Keratinocyte (primary cell): ENCODE results near the gene CNTLN. TPM values are rescaled to one million over a fixed set of nuclear protein-coding genes. Genes with fewer than 3 reads are reported as not detected.

Source experiments
- DNase-seq: peaks from one replicate; pipeline ENCODE4 v3.0.0-alpha.2; 2011; ENCODE audit warnings: low read depth, missing footprints, low spot score
- FAIRE-seq: peaks from 2 replicates; lab custom pipeline; 2011; peaks lifted over from hg19 to GRCh38; lab: Jason Lieb, UNC
- H2AFZ ChIP-seq: 2 replicates; pipeline ENCODE4 v1.6.0; 2012; ENCODE audit warnings: low read length, control low read depth, inconsistent platforms; ENCODE audit not compliant: control insufficient read depth
- H3K27ac ChIP-seq: 2 replicates; pipeline ENCODE4 v1.5.1; 2011; ENCODE audit warnings: low read length; ENCODE audit not compliant: control insufficient read depth, insufficient read depth
- H3K27me3 ChIP-seq: 3 replicates; pipeline ENCODE4 v1.6.0; 2011; ENCODE audit warnings: low read length; ENCODE audit not compliant: control insufficient read depth, insufficient read depth; ENCODE audit errors: extremely low read depth
- H3K36me3 ChIP-seq, 2 experiments: 2 replicates in 1 of 2; 3 replicates in 1 of 2; pipeline ENCODE4 v1.5.1; 2011; ENCODE audit warnings: low read length in 2 of 2, mild to moderate bottlenecking in 1 of 2; ENCODE audit not compliant: control insufficient read depth in 2 of 2, insufficient read depth in 2 of 2; ENCODE audit errors: extremely low read depth in 1 of 2
- H3K4me1 ChIP-seq: 3 replicates; pipeline ENCODE4 v1.5.1; 2011; ENCODE audit warnings: low read length; ENCODE audit not compliant: control insufficient read depth, insufficient read depth; ENCODE audit errors: extremely low read depth
- H3K4me2 ChIP-seq: 3 replicates; pipeline ENCODE4 v1.6.0; 2011; ENCODE audit warnings: low read depth, low read length; ENCODE audit not compliant: control insufficient read depth, insufficient read depth; ENCODE audit errors: extremely low read depth
- H3K4me3 ChIP-seq, 3 experiments: fragments of 200-600 bp in 1 of 3; sonication (generic) in 1 of 3; 2 replicates in 2 of 3; 3 replicates in 1 of 3; pipeline ENCODE4 v1.5.1; 2011 to 2016; ENCODE audit warnings: low read length in 3 of 3, mild to moderate bottlenecking in 3 of 3, control low read depth in 2 of 3, inconsistent platforms in 1 of 3, low read depth in 1 of 3, mixed read lengths in 1 of 3, mixed run types in 1 of 3, moderate library complexity in 1 of 3; ENCODE audit not compliant: control insufficient read depth in 2 of 3, insufficient read depth in 2 of 3; ENCODE audit errors: extremely low read depth in 1 of 3
- H3K79me2 ChIP-seq: 2 replicates; pipeline ENCODE4 v1.6.0; 2012; ENCODE audit warnings: low read length; ENCODE audit not compliant: control insufficient read depth, insufficient read depth
- H3K9ac ChIP-seq: 3 replicates; pipeline ENCODE4 v1.6.0; 2011; ENCODE audit warnings: low read length; ENCODE audit not compliant: control insufficient read depth, insufficient read depth; ENCODE audit errors: extremely low read depth
- H3K9me1 ChIP-seq: 3 replicates; pipeline ENCODE4 v1.6.0; 2011; ENCODE audit warnings: low read length; ENCODE audit not compliant: control insufficient read depth, insufficient read depth; ENCODE audit errors: extremely low read depth
- H3K9me3 ChIP-seq: 2 replicates; pipeline ENCODE4 v1.5.1; 2012; ENCODE audit warnings: low read depth, low read length; ENCODE audit not compliant: control insufficient read depth
- H4K20me1 ChIP-seq: 3 replicates; pipeline ENCODE4 v1.6.0; 2011; ENCODE audit warnings: low read length; ENCODE audit not compliant: control insufficient read depth, insufficient read depth; ENCODE audit errors: extremely low read depth
- EZH2 ChIP-seq: IDR thresholded peaks from one replicate; pipeline ENCODE4 v1.6.1; 2012; ENCODE audit warnings: inconsistent platforms, mild to moderate bottlenecking, low read length, moderate library complexity
- dilution Hi-C: fragments of 300-500 bp; cut with MboI; formaldehyde crosslinking; loops from one replicate; pipeline ENCODE4 v1.7.0; 2020; ENCODE audit warnings: low sequenced_read_pairs; ENCODE audit not compliant: extremely low pct_ligation_motif_present
- polyA plus RNA-seq, 5 experiments: library from polyadenylated mRNA; depleted of rRNA in 3 of 5; stranded (reverse) in 3 of 5; stranded (forward) in 1 of 5; unstranded in 1 of 5; fragments of >200 nt; gene quantifications; 1 replicate in 1 of 5; 2 replicates in 3 of 5; 3 replicates in 1 of 5; pipeline versions ENCODE4 v1.2.1 to v1.2.3, GENCODE V29; 2011 to 2012; ENCODE audit warnings: missing spikeins in 2 of 5, low read depth in 1 of 5, low replicate concordance in 1 of 5
- TF ChIP-seq, protein P1 (sequence below), 3 experiments: IDR thresholded peaks in 1 of 3; conservative IDR thresholded peaks in 1 of 3; optimal IDR thresholded peaks in 1 of 3; 2 replicates in 2 of 3; 3 replicates in 1 of 3; pipeline versions ENCODE3 to v1.5.1; 2011; ENCODE audit warnings: low read length in 3 of 3, mild to moderate bottlenecking in 3 of 3, moderate library complexity in 2 of 3, control low read depth in 1 of 3, inconsistent platforms in 1 of 3; ENCODE audit not compliant: insufficient read depth in 2 of 3; ENCODE audit errors: extremely low read depth in 1 of 3

The CNTLN gene
- polyA plus RNA-seq, 1 donor (not counting 4 experiments of a cell fraction or from before 2014, with no cell fraction given): 2.4 TPM

DNA sequence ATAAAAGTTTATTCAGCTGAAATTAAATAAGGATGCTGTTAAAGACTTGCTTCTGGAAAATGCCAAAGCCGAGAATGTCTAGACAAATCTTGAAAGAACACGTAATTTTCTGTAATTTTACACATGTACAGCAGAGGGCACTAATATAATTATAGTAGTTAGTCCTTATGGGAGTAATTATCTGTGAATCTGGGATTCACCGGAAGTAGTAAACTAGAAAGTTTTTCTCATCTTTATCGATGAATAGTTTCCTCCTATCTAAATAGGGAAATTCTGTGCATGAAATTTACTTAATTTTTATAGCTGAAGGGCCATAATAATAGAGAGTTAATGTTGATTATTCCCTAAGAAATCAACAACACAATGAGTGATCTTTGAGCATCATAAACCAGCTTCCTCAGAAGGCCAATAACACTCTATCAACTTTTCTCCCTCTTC, 18.4 kb upstream of the CNTLN start:
- Histone ChIP-seq H3K4me1 (no peaks in the 10 kb centered on the region), H3K27ac (no peak overlapping the region), H3K4me2 (no peak overlapping the region), H3K79me2 (no peaks in the 10 kb centered on the region), H3K9me1 (no peaks in the 10 kb centered on the region), H4K20me1 (no peaks in the 10 kb centered on the region), H2AFZ (peak overlapping the region; percentile 17), H3K9me3 (no peaks in the 10 kb centered on the region), H3K4me3 (no peak overlapping the region), H3K36me3 (no peaks in the 10 kb centered on the region), H3K9ac (no peak overlapping the region), H3K27me3 (no peaks in the 10 kb centered on the region)
- no peak for TF ChIP-seq EZH2
- TF ChIP-seq, protein P1, sequence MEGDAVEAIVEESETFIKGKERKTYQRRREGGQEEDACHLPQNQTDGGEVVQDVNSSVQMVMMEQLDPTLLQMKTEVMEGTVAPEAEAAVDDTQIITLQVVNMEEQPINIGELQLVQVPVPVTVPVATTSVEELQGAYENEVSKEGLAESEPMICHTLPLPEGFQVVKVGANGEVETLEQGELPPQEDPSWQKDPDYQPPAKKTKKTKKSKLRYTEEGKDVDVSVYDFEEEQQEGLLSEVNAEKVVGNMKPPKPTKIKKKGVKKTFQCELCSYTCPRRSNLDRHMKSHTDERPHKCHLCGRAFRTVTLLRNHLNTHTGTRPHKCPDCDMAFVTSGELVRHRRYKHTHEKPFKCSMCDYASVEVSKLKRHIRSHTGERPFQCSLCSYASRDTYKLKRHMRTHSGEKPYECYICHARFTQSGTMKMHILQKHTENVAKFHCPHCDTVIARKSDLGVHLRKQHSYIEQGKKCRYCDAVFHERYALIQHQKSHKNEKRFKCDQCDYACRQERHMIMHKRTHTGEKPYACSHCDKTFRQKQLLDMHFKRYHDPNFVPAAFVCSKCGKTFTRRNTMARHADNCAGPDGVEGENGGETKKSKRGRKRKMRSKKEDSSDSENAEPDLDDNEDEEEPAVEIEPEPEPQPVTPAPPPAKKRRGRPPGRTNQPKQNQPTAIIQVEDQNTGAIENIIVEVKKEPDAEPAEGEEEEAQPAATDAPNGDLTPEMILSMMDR (optimal IDR thresholded peaks at IDR 0.05 in 1 of 3, IDR thresholded peaks at IDR 0.05 in 1 of 3, conservative IDR thresholded peaks at IDR 0.05 in 1 of 3; ENCODE audit: extremely low read depth in 1 of 3, insufficient read depth in 2 of 3, low read length in 3 of 3): peak in 2 of 3 experiments; percentile 27 to 31
- dilution Hi-C loops: no loop called here
- DNase-seq: no peak
- no peak for FAIRE-seq

DNA sequence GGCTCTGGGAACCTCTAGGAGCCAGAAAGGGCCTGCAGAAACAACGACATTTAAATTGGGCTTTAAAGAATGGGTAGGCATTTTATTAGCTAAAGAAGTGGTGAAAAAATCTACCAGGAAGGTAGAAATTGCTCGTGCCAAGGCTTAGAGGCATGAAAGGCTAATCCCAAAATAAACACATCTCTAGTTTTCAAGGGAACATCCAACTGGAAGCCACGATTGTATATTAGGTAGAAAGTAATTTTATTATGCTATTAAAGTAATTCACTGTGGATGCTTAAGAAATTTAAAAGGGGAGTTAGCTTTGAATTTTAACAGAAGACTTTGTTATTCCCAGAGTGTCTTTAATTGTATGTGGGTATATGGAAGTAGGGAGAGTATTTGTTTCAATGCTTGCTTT, 17.5 kb upstream of the CNTLN start:
- H3K9ac ChIP-seq: no peak overlapping the region
- no peak for DNase-seq
- FAIRE-seq: no peak
- H2AFZ ChIP-seq: peak overlapping the region; percentile 21
- H3K27ac ChIP-seq: no peak overlapping the region
- H3K4me3 ChIP-seq: no peak overlapping the region
- H3K9me3 ChIP-seq: no peaks in the 10 kb centered on the region
- no peaks in the 10 kb centered on the region for H3K27me3 ChIP-seq
- H4K20me1 ChIP-seq: no peaks in the 10 kb centered on the region
- no peak for TF ChIP-seq EZH2
- TF ChIP-seq, protein P1 (optimal IDR thresholded peaks at IDR 0.05 in 1 of 3, IDR thresholded peaks at IDR 0.05 in 1 of 3, conservative IDR thresholded peaks at IDR 0.05 in 1 of 3; ENCODE audit: extremely low read depth in 1 of 3, insufficient read depth in 2 of 3, low read length in 3 of 3): no peak
- dilution Hi-C loops: no loop called here
- no peaks in the 10 kb centered on the region for H3K79me2 ChIP-seq
- H3K36me3 ChIP-seq: no peaks in the 10 kb centered on the region
- no peaks in the 10 kb centered on the region for H3K9me1 ChIP-seq
- no peaks in the 10 kb centered on the region for H3K4me1 ChIP-seq
- no peak overlapping the region for H3K4me2 ChIP-seq
